Retinal pigment epithelial cell (primary cell): ENCODE data around the gene TTYH2.
"Not testable (repeated sequence)": the region's sequence is repeated elsewhere in the genome, so short reads cannot be mapped to it uniquely, and the experiment has no call there.

Experiments
- DNase-seq: peaks from one replicate; pipeline ENCODE4 v3.0.0-alpha.2; 2010; ENCODE audit warnings: low read depth
- H3K4me3 ChIP-seq: 2 replicates; pipeline ENCODE4 v1.5.1; 2011; ENCODE audit warnings: mild to moderate bottlenecking, low read length, control low read depth, moderate library complexity
- TF ChIP-seq, protein P1 (sequence below): conservative IDR thresholded peaks from 2 replicates; pipeline ENCODE4 v1.5.1; 2011; ENCODE audit warnings: low read depth, low read length, control low read depth, inconsistent platforms

Gene TTYH2

DNA sequence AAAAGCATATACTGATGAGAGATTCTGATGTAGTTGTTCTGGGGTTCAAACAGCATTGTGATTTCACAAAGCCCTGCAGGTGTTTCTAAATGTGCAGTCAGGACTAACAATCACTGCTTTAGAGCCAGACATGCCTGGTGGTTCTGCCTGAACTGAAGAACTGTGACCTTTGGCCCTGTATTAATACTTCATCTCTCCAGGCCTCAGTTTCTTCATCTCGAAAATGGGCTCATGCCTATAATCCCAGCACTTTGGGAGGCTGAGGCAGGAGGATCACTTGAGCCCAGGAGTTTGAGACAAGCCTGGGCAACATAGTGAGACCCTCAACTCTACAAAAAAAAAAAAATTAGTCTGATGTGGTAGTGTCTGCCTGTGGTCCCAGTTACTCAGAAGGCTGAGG lies 64.6 kb downstream of the TTYH2 start:
- TF ChIP-seq, protein P1, sequence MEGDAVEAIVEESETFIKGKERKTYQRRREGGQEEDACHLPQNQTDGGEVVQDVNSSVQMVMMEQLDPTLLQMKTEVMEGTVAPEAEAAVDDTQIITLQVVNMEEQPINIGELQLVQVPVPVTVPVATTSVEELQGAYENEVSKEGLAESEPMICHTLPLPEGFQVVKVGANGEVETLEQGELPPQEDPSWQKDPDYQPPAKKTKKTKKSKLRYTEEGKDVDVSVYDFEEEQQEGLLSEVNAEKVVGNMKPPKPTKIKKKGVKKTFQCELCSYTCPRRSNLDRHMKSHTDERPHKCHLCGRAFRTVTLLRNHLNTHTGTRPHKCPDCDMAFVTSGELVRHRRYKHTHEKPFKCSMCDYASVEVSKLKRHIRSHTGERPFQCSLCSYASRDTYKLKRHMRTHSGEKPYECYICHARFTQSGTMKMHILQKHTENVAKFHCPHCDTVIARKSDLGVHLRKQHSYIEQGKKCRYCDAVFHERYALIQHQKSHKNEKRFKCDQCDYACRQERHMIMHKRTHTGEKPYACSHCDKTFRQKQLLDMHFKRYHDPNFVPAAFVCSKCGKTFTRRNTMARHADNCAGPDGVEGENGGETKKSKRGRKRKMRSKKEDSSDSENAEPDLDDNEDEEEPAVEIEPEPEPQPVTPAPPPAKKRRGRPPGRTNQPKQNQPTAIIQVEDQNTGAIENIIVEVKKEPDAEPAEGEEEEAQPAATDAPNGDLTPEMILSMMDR, result no peak
- DNase-seq, result no peak

DNA sequence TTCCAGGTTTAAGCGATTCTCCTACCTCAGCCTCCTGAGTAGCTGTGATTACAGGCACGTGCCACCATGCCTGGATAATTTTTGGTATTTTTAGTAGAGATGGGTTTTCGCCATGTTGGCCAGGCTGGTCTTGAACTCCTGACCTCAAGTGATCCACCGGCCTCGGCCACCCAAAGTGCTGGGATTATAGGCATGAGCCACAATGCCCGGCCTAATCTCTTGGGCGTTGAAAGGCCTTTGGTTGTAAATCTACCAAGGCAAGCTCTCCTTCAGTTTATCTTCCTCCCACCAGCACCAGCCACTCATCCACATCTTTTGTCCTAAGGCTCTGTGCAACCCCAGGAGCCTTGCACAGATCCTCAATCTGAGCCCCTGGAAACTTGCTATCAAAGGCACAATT lies 66.2 kb downstream of the TTYH2 start:
- H3K4me3 ChIP-seq, DNase-seq: not testable (repeated sequence)

More for the DNA sequence above, 64.6 kb downstream of the TTYH2 start:
- no peak overlapping the region for H3K4me3 ChIP-seq

DNA sequence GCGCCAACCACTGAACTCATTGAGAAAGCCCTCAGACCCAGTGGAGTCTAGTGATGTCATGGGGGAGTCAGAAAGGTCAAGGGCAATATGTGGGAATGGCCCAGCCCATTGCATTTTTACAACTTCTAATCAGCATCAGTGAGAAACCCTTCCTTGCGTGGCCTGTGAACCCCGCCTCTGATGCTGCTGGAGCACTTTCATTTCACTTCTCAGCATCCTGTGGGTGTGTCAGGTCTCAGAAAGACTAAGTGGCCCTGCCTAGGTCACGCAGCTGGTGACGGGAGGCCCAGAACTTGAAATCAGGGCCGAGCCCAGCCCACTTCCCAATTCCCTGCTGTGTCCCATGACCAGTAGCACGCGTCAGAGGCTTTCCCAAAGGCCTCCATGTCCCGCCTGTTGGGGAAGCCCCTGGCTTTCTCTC lies 66.7 kb downstream of the TTYH2 start:
- TF ChIP-seq, protein P1, result no peak
- no peak overlapping the region for H3K4me3 ChIP-seq
- no peak for DNase-seq

DNA sequence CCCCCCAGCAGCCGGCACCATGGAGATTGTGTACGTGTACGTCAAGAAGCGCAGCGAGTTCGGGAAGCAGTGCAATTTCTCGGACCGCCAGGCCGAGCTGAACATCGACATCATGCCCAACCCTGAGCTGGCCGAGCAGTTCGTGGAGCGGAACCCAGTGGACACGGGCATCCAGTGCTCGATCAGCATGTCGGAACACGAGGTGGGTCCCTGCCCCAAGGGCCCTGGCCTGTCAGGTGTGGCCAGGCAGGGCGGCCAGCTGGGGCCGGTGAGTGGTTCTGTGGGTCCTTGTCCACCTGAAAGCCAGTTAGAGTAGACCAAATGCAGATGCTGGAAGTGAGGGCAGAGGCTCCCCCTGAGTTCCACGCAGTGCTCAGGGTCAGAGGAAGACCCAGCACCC lies 68.4 kb downstream of the TTYH2 start:
- no peak overlapping the region for H3K4me3 ChIP-seq
- TF ChIP-seq, protein P1, result no peak
- no peak for DNase-seq

DNA sequence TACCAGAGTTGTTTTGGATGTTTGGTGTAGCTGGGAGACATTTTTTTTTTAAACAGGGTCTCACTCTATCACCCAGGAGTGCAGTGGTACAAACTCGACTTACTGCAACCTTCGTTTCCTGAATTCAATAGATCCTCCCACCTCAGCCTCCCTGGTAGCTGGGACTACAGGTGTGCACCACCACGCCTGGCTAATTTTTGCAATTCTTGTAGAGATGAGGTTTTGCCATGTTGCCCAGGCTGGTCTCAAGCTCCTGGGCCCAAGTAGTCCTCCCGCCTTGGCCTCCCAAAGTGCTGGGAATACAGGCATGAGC lies 68.9 kb downstream of the TTYH2 start:
- H3K4me3 ChIP-seq, DNase-seq: not testable (repeated sequence)

DNA sequence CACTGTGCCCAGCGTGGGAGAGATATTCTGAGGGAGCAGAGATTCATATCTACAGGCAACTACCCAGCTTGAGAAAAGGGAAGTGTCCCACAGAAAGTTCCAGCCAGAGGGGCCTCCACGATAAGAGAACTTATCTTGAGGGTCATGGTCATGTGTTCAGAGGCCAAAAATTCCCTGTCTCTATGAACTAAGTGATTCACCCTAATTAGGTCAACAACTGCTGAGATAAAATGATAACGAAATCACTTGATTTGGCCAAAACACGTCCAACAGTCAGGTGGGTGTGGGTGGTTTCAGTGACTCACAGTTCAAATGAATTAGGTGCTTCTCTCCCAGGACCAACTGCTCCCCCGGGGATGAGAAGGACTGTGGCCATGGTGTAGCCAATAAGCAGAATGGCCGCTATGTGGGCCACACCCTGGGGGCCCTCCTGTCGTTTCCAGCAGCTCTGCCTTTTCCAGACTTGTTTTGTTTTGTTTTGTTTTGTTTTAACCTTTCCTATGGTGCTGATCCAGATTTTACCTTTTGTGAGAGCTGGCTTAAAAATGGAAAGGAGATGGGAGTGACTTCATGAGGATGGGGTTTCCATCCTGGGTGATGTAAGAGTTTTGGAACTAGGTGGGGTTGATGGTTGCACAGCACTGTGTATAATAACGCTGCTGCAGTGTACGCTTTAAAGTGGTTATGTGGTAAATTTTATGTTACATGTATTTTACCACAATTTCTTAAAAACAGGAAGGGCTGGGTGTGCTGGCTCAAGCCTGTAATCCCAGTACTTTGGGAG lies 69.4 kb downstream of the TTYH2 start:
- no peak for DNase-seq
- TF ChIP-seq, protein P1, result no peak
- no peak overlapping the region for H3K4me3 ChIP-seq

DNA sequence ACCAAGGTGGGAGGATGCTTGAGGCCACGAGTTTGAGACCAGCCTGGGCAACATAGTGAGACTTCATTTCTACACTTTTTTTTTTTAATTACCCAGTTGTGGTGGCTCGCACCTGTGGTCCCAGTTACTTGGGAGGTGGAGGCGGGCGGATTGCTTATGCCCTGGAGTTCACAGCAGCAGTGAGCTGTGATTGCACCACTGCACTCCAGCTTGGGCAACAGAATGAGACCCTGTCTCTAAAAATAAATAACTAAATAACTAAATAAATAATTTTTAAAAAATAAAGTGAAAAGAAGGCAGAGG lies 70.0 kb downstream of the TTYH2 start:
- no peak for DNase-seq
- H3K4me3 ChIP-seq, result no peak overlapping the region
- TF ChIP-seq, protein P1, result no peak

DNA sequence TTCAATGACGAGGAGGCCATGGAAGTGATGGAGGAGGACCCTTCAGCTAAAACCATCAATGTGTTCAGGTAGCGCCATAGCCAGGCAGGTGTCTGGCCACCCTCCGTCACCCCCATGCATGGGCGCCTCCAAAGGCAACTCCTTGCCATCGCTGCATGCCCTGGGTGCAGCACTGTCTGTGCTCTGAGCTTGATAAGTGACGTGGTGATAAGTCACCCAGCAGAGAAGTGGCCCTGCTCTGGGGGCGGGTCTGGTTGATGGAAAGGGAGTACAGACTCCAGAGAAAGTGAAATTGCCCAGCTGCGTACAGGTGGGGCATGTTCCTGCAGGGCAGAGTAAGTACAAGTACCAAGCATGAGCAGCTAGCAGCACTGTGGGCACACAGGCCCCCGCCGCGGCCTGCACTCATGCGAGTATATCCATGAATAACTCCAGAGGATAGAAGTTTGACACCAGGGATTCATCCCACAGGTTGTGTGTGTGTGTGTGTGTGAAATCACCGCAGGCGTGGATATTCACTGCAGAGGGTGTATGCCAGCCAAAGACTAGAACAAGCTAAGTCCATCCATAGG lies 73.7 kb downstream of the TTYH2 start:
- no peak for DNase-seq
- TF ChIP-seq, protein P1, result no peak
- no peak overlapping the region for H3K4me3 ChIP-seq
